ENCODE measurements around the gene RUNX1.

DNA sequence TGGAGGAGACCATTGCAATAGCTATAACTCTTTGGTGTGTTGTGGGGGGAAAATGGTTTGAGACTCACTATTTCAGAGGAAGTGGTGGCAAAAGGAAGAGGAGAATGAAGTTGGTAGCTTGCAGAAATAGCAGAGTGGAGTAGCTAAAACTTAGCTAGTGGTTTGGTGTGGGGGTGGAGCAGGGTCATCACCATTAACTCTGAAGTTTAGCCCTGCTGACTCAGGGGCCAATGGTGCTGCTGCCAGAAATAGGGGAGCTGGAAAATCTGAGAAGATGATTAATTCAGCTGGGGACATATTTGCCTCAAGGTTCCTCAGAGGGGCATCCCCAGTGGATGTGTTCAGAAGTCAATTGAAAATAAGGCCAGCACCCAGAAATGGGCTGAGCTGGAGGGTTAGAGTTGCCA is 65.4 kb downstream of the RUNX1 start:
- no peak for TF ChIP-seq RELA (IDR thresholded peaks at IDR 0.05; ENCODE audit: borderline replicate concordance, partially characterized antibody)
- TF ChIP-seq RCOR1 (conservative IDR thresholded peaks at IDR 0.05; ENCODE audit: low read depth, low read length): no peak
- TF ChIP-seq CHD1 (IDR thresholded peaks at IDR 0.05; ENCODE audit: low read depth, low read length): no peak
- no peak for TF ChIP-seq CTCF (IDR thresholded peaks at IDR 0.05 in 2 of 3, conservative IDR thresholded peaks at IDR 0.05 in 1 of 3; ENCODE audit: control insufficient read depth in 2 of 3, extremely low read depth in 1 of 3, insufficient read depth in 1 of 3, low read depth in 3 of 3, low read length in 3 of 3)
- TF ChIP-seq ZBTB4 (CRISPR knock-in tag; IDR thresholded peaks at IDR 0.05): no peak
- no peak for TF ChIP-seq ZZZ3 (IDR thresholded peaks at IDR 0.05; ENCODE audit: control insufficient read depth, insufficient read length, low read depth)
- no peak for TF ChIP-seq EZH2 (IDR thresholded peaks at IDR 0.05; ENCODE audit: borderline replicate concordance, control insufficient read depth, low read depth, low read length)
- no peak for TF ChIP-seq POLR2AphosphoS2 (IDR thresholded peaks at IDR 0.05; ENCODE audit: low read depth, low read length)

Measured in GM12878 (cell line).